Measurements from ENCODE around the gene BRD3OS. TPM values are rescaled to one million over a fixed set of nuclear protein-coding genes. Genes with fewer than 3 reads are reported as not detected.

The BRD3OS gene
- total and polyA plus RNA-seq, 2 experiments from 2014 or later: 36.3 to 36.6 TPM

DNA sequence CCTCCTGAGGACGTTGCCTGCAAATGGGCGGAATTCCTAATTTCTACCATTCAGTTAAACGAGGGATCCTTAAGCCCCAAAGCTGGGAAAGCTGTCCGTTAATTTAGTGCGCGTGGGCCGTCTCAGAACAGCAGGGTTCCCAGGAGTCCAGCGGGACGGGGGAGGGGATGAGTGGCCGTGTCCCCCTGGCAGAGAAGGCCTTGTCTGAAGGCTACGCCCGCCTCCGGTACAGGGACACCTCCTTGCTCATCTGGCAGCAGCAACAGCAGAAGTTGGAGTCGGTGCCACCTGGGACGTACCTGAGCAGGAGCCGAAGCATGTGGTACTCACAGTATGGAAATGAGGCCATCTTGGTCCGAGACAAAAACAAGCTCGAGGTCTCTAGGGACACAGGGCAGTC, 1.3 kb downstream of the BRD3OS start:
- no peak for TF ChIP-seq EZH2 (IDR thresholded peaks at IDR 0.05; ENCODE audit: insufficient read depth, poor library complexity, severe bottlenecking)
- TF ChIP-seq EZH2phosphoT487 (IDR thresholded peaks at IDR 0.05; ENCODE audit: insufficient read depth, low read depth): no peak
- Histone ChIP-seq H3K4me2 (ENCODE audit: unreplicated experiment) (peak overlapping the region; percentile 88), H3K27ac (no peak overlapping the region), H2AFZ (no peak overlapping the region), H3K4me1 (ENCODE audit: insufficient read depth) (no peaks in the 10 kb centered on the region), H4K20me1 (ENCODE audit: insufficient read depth) (no peaks in the 10 kb centered on the region), H3K9me3 (ENCODE audit: low read depth) (no peaks in the 10 kb centered on the region), H3K79me2 (ENCODE audit: insufficient read depth) (peaks cover 9% of the 10 kb centered on the region; the same call in 1 of the 2 replicates), H3K4me3 (peak overlapping the region; percentile 80), H3K9ac (peak overlapping the region; percentile 83), H3K27me3 (replicated peaks; ENCODE audit: insufficient read depth) (no peaks in the 10 kb centered on the region), H3F3A (ENCODE audit: insufficient read depth) (no peaks in the 10 kb centered on the region), H3K36me3 (ENCODE audit: low read depth) (no peaks in the 10 kb centered on the region), H3K9me2 (ENCODE audit: insufficient read depth) (no peaks in the 10 kb centered on the region)
- no peak for DNase-seq
- WGBS, 2 experiments (ENCODE audit: low coverage in 1 of 2, low lambda C conversion rate in 2 of 2, missing lambda C conversion rate in 2 of 2): 80 to 82% methylated on average over 16 to 18 of the region's 18 CpGs
- in situ Hi-C loops (cut with MboI): no loop called here

DNA sequence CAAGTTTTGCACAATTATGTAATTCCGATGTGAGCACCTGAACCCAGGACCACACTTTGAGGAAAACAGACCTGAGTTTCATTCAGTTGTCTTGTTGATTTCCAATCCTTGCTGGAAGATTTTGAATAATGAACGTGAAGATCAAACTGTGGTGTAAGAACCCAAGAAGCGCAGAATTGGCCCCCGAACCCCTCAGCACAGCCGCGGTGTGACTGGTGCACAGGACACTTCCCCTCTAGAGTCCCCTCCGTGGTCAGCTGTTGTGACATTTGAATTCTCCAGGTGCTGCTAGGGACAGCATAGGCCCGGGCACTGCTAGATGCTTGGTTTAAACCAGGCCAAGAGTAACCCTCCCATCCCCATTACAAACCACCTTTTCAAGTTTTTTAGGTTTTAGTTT, 1.7 kb downstream of the BRD3OS start:
- no peak for DNase-seq
- WGBS, 2 experiments (ENCODE audit: low coverage in 1 of 2, low lambda C conversion rate in 2 of 2, missing lambda C conversion rate in 2 of 2): 92 to 93% methylated on average over 8 of the region's 8 CpGs
- in situ Hi-C loops (cut with MboI): no loop called here

DNA sequence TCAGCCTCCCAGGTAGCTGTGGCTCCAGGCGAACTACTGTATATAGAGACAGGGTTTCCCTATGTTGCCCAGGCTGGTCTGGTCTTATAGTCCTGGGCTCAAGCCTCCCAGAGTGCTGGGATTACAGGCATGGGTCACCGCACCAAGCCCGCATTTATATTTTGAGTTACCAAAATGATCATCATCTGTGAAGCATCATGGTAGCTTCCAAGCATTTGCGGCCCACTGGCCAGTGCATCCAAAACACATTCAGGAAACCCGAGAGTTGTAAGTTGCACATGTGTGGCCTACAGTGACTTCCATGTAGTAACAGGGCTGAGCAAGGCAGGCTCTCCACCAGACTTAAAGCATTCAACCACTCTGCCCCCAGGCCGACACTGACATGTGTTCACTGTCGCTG, 2.3 kb downstream of the BRD3OS start:
- H3K79me2 ChIP-seq (ENCODE audit: insufficient read depth): peaks cover 9% of the 10 kb centered on the region; the same call in 1 of the 2 replicates
- DNase-seq: no peak
- H4K20me1 ChIP-seq (ENCODE audit: insufficient read depth): no peaks in the 10 kb centered on the region
- H3K4me1 ChIP-seq (ENCODE audit: insufficient read depth): no peaks in the 10 kb centered on the region
- TF ChIP-seq EZH2phosphoT487 (IDR thresholded peaks at IDR 0.05; ENCODE audit: insufficient read depth, low read depth) (no peak), EZH2 (IDR thresholded peaks at IDR 0.05; ENCODE audit: insufficient read depth, poor library complexity, severe bottlenecking) (no peak)
- H3K27me3 ChIP-seq (replicated peaks; ENCODE audit: insufficient read depth): no peaks in the 10 kb centered on the region
- H3K4me3 ChIP-seq: no peak overlapping the region
- H3F3A ChIP-seq (ENCODE audit: insufficient read depth): no peaks in the 10 kb centered on the region
- H2AFZ ChIP-seq: no peak overlapping the region
- H3K9me3 ChIP-seq (ENCODE audit: low read depth): no peaks in the 10 kb centered on the region
- no peak overlapping the region for H3K9ac ChIP-seq
- in situ Hi-C loops (cut with MboI): no loop called here
- 91 to 92% methylated on average over 7 of the region's 7 CpGs for WGBS, 2 experiments (ENCODE audit: low coverage in 1 of 2, low lambda C conversion rate in 2 of 2, missing lambda C conversion rate in 2 of 2)
- no peak overlapping the region for H3K4me2 ChIP-seq (ENCODE audit: unreplicated experiment)
- no peak overlapping the region for H3K27ac ChIP-seq
- H3K9me2 ChIP-seq (ENCODE audit: insufficient read depth): no peaks in the 10 kb centered on the region
- H3K36me3 ChIP-seq (ENCODE audit: low read depth): peaks cover 3% of the 10 kb centered on the region; the same call in 1 of the 2 replicates

More for the DNA sequence above, 1.7 kb downstream of the BRD3OS start:
- Histone ChIP-seq H3K9ac (no peak overlapping the region), H3K27ac (no peak overlapping the region), H3K79me2 (ENCODE audit: insufficient read depth) (peaks cover 9% of the 10 kb centered on the region; the same call in 1 of the 2 replicates), H3K4me1 (ENCODE audit: insufficient read depth) (no peaks in the 10 kb centered on the region), H3K9me2 (ENCODE audit: insufficient read depth) (no peaks in the 10 kb centered on the region), H3K9me3 (ENCODE audit: low read depth) (no peaks in the 10 kb centered on the region), H3K4me2 (ENCODE audit: unreplicated experiment) (no peak overlapping the region), H3K4me3 (no peak overlapping the region), H3F3A (ENCODE audit: insufficient read depth) (no peaks in the 10 kb centered on the region), H3K27me3 (replicated peaks; ENCODE audit: insufficient read depth) (no peaks in the 10 kb centered on the region), H3K36me3 (ENCODE audit: low read depth) (no peaks in the 10 kb centered on the region), H4K20me1 (ENCODE audit: insufficient read depth) (no peaks in the 10 kb centered on the region), H2AFZ (no peak overlapping the region)
- no peak for TF ChIP-seq EZH2phosphoT487 (IDR thresholded peaks at IDR 0.05; ENCODE audit: insufficient read depth, low read depth)

DNA sequence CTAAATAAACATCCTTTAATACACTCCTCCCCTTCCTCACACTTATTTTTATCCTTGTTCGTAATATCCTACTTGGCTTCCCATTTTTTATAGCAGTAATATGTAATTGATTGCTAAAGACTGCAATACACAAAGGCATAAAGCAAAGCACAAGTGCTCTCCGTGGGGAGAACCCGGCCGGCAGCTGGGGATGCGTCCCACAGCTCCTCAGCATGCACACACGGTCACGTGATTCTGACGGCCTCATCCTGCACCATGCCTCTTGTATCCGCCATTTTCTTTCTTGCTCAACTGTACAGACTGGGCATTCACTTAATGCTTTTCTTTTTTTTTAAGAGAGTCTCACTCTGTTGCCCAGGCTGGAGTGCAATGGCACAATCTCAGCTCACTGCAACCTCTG, 2.8 kb downstream of the BRD3OS start:
- Histone ChIP-seq H3K9ac (no peak overlapping the region), H3K36me3 (ENCODE audit: low read depth) (peaks cover 7% of the 10 kb centered on the region; the same call in 1 of the 2 replicates), H3K79me2 (ENCODE audit: insufficient read depth) (peaks cover 9% of the 10 kb centered on the region; the same call in 1 of the 2 replicates), H3K27me3 (replicated peaks; ENCODE audit: insufficient read depth) (no peaks in the 10 kb centered on the region), H3K4me3 (no peak overlapping the region), H3K4me1 (ENCODE audit: insufficient read depth) (no peaks in the 10 kb centered on the region), H3F3A (ENCODE audit: insufficient read depth) (no peaks in the 10 kb centered on the region), H3K9me2 (ENCODE audit: insufficient read depth) (no peaks in the 10 kb centered on the region), H3K27ac (no peak overlapping the region), H3K9me3 (ENCODE audit: low read depth) (no peaks in the 10 kb centered on the region), H2AFZ (no peak overlapping the region), H3K4me2 (ENCODE audit: unreplicated experiment) (no peak overlapping the region), H4K20me1 (ENCODE audit: insufficient read depth) (no peaks in the 10 kb centered on the region)
- WGBS, 2 experiments (ENCODE audit: low coverage in 1 of 2, low lambda C conversion rate in 2 of 2, missing lambda C conversion rate in 2 of 2): 92 to 96% methylated on average over 9 of the region's 9 CpGs
- no peak for DNase-seq
- in situ Hi-C loops (cut with MboI): no loop called here
- no peak for TF ChIP-seq EZH2 (IDR thresholded peaks at IDR 0.05; ENCODE audit: insufficient read depth, poor library complexity, severe bottlenecking)
- TF ChIP-seq EZH2phosphoT487 (IDR thresholded peaks at IDR 0.05; ENCODE audit: insufficient read depth, low read depth): no peak
